GM10266 (cell line): ENCODE data around the gene TMEM41A.
"Not testable (repeated sequence)": the region's sequence is repeated elsewhere in the genome, so short reads cannot be mapped to it uniquely, and the experiment has no call there.

Source experiments
- DNase-seq: peaks from one replicate; pipeline ENCODE4 v3.0.0; 2012; ENCODE audit errors: extremely low spot score
- CTCF ChIP-seq: IDR thresholded peaks from 2 replicates; pipeline ENCODE4 v1.5.1; 2012; ENCODE audit warnings: mild to moderate bottlenecking, low read depth; ENCODE audit not compliant: control insufficient read depth, insufficient read depth; ENCODE audit errors: missing control alignments

Gene TMEM41A

GRCh38 chr3:185489462-185489861, 9.4 kb downstream of the TMEM41A start:
- no peak for TF ChIP-seq CTCF
- DNase-seq: no peak

GRCh38 chr3:185488465-185488864, 10.4 kb downstream of the TMEM41A start:
- TF ChIP-seq CTCF: no peak
- DNase-seq: no peak

GRCh38 chr3:185486394-185486793, 12.4 kb downstream of the TMEM41A start:
- no peak for TF ChIP-seq CTCF
- DNase-seq: no peak

- no peak for TF ChIP-seq CTCF
Observed at GRCh38 chr3:185484296-185484695, 14.5 kb downstream of the TMEM41A start.

GRCh38 chr3:185479373-185479945, 19.4 kb downstream of the TMEM41A start:
- no peak for TF ChIP-seq CTCF
- DNase-seq: no peak

More at GRCh38 chr3:185484296-185484695, 14.5 kb downstream of the TMEM41A start:
- no peak for DNase-seq

GRCh38 chr3:185477316-185477715, 21.5 kb downstream of the TMEM41A start:
- TF ChIP-seq CTCF: no peak
- no peak for DNase-seq

GRCh38 chr3:185474922-185475321, 23.9 kb downstream of the TMEM41A start:
- DNase-seq: not testable (repeated sequence)

- no peak for TF ChIP-seq CTCF
- no peak for DNase-seq
Observed at GRCh38 chr3:185473290-185473815, 25.5 kb downstream of the TMEM41A start.
